CD14-positive monocyte (primary cell): ENCODE results near the gene DCDC2. TPM values are rescaled to one million over a fixed set of nuclear protein-coding genes. Genes with fewer than 3 reads are reported as not detected.

Source experiments
- DNase-seq, 3 donors: peaks; one replicate each; pipeline ENCODE4 v3.0.0-alpha.2; 2011 to 2022
- H2AFZ ChIP-seq: 2 replicates; pipeline ENCODE4 v1.6.0; 2012; ENCODE audit warnings: mild to moderate bottlenecking, low read depth, low read length, inconsistent platforms; ENCODE audit not compliant: insufficient read depth, poor library complexity, severe bottlenecking
- H3K27ac ChIP-seq, 2 donors: 1 replicate in 1 of 2; 2 replicates in 1 of 2; pipeline ENCODE4 v1.5.1; 2012 to 2013; ENCODE audit warnings: low read length in 2 of 2, control low read depth in 1 of 2, inconsistent platforms in 1 of 2, low read depth in 1 of 2, mild to moderate bottlenecking in 1 of 2
- H3K27me3 ChIP-seq, 2 donors: one replicate each; pipeline versions ENCODE4 v1.6.0 to v1.6.1; 2011 to 2013; ENCODE audit warnings: low read length in 2 of 2; ENCODE audit not compliant: control insufficient read depth in 2 of 2, insufficient read depth in 2 of 2
- H3K36me3 ChIP-seq, 2 donors: replicated peaks in 1 of 2; 1 replicate in 1 of 2; 2 replicates in 1 of 2; pipeline versions ENCODE4 v1.5.1 to v1.6.1; 2012 to 2013; ENCODE audit warnings: low read length in 2 of 2, control low read depth in 1 of 2, inconsistent platforms in 1 of 2, mild to moderate bottlenecking in 1 of 2; ENCODE audit not compliant: insufficient read depth in 2 of 2, control insufficient read depth in 1 of 2
- H3K4me1 ChIP-seq, 2 donors: 1 replicate in 1 of 2; 2 replicates in 1 of 2; pipeline versions ENCODE4 v1.5.1 to v1.6.1; 2012 to 2013; ENCODE audit warnings: low read length in 2 of 2, control low read depth in 1 of 2, inconsistent platforms in 1 of 2, mild to moderate bottlenecking in 1 of 2, moderate library complexity in 1 of 2; ENCODE audit not compliant: insufficient read depth in 2 of 2, control insufficient read depth in 1 of 2
- H3K4me2 ChIP-seq: replicated peaks from 2 replicates; pipeline ENCODE3; 2012; ENCODE audit warnings: low read length, moderate library complexity, mild to moderate bottlenecking; ENCODE audit not compliant: poor library complexity, severe bottlenecking; ENCODE audit errors: extremely low read depth
- H3K4me3 ChIP-seq, 3 experiments: fragments of 200-600 bp in 1 of 3; sonication (generic) in 1 of 3; replicated peaks in 1 of 3; 1 replicate in 2 of 3; 2 replicates in 1 of 3; pipeline ENCODE4 v1.5.1; 2011 to 2013; ENCODE audit warnings: low read length in 3 of 3, mild to moderate bottlenecking in 3 of 3, control low read depth in 2 of 3, low read depth in 2 of 3, inconsistent platforms in 1 of 3, moderate library complexity in 1 of 3
- H3K79me2 ChIP-seq: 2 replicates; pipeline ENCODE4 v1.6.0; 2012; ENCODE audit warnings: mild to moderate bottlenecking, control low read depth, inconsistent platforms, low read length, moderate library complexity; ENCODE audit not compliant: insufficient read depth
- H3K9ac ChIP-seq: 2 replicates; pipeline ENCODE4 v1.6.0; 2017; ENCODE audit warnings: low read length, mild to moderate bottlenecking; ENCODE audit not compliant: insufficient read depth, poor library complexity, severe bottlenecking
- H3K9me3 ChIP-seq, 2 donors: replicated peaks in 1 of 2; 1 replicate in 1 of 2; 2 replicates in 1 of 2; pipeline versions ENCODE4 v1.5.1 to v1.6.1; 2012 to 2013; ENCODE audit warnings: low read length in 2 of 2, control low read depth in 1 of 2; ENCODE audit not compliant: control insufficient read depth in 1 of 2, insufficient read depth in 1 of 2
- H4K20me1 ChIP-seq: 2 replicates; pipeline ENCODE4 v1.6.0; 2012; ENCODE audit warnings: mild to moderate bottlenecking, low read length, control low read depth, moderate library complexity; ENCODE audit not compliant: insufficient read depth
- H3K27ac Mint-ChIP-seq, 7 donors: one replicate each; pipeline ENCODE4 v1.8.0; 2020; ENCODE audit warnings: mild to moderate bottlenecking in 7 of 7, mixed read lengths in 7 of 7, moderate library complexity in 6 of 7, inconsistent platforms in 2 of 7
- H3K27me3 Mint-ChIP-seq, 3 donors: one replicate each; pipeline ENCODE4 v1.8.0; 2021 to 2022; ENCODE audit warnings: low read depth in 3 of 3, mild to moderate bottlenecking in 3 of 3, mixed read lengths in 3 of 3, moderate library complexity in 3 of 3, inconsistent platforms in 1 of 3
- H3K36me3 Mint-ChIP-seq, 2 donors: one replicate each; pipeline ENCODE4 v1.8.0; 2020; ENCODE audit warnings: mixed read lengths in 2 of 2, inconsistent platforms in 1 of 2, mild to moderate bottlenecking in 1 of 2
- H3K4me1 Mint-ChIP-seq: one replicate; pipeline ENCODE4 v1.8.0; 2020; ENCODE audit warnings: mild to moderate bottlenecking, mixed read lengths
- H3K4me3 Mint-ChIP-seq, 2 donors: one replicate each; pipeline ENCODE4 v1.8.0; 2020; ENCODE audit warnings: mild to moderate bottlenecking in 2 of 2, mixed read lengths in 2 of 2, moderate library complexity in 1 of 2
- H3K9me3 Mint-ChIP-seq, 7 donors: one replicate each; pipeline ENCODE4 v1.8.0; 2020 to 2022; ENCODE audit warnings: mixed read lengths in 7 of 7, mild to moderate bottlenecking in 6 of 7, moderate library complexity in 6 of 7, inconsistent platforms in 2 of 7
- CTCF ChIP-seq: fragments of 200-600 bp; IDR thresholded peaks from one replicate; pipeline ENCODE4 v1.8.0; 2022; ENCODE audit warnings: antibody characterized with exemption, mild to moderate bottlenecking
- WGBS: methylation state at CpG from one replicate; pipeline ENCODE4 v1.1.5; 2013; ENCODE audit warnings: missing lambda C conversion rate; ENCODE audit not compliant: insufficient coverage; 5-methylcytosine and 5-hydroxymethylcytosine counted together
- intact Hi-C, 2 donors: fragments of 100-400 bp; cut with micrococcal nuclease; formaldehyde crosslinking; loops; one replicate each; pipeline versions ENCODE4 v1.15.0 to v1.15.1; 2023
- polyA plus RNA-seq, 3 donors: library from polyadenylated mRNA; depleted of rRNA in 1 of 3; unstranded in 2 of 3; stranded (reverse) in 1 of 3; fragments of 300-500 nt in 2 of 3; fragments of >200 nt in 1 of 3; fragmentation: Illumina TruSeq in 2 of 3; gene quantifications; 1 replicate in 2 of 3; 2 replicates in 1 of 3; pipeline ENCODE4 v1.2.3, GENCODE V29; 2012 to 2021

The DCDC2 gene
- polyA plus RNA-seq, 3 donors: not detected

GRCh38 chr6:24149836-24150235 is 208.0 kb downstream of the DCDC2 start:
- peaks cover 0 to 4% of the 10 kb centered on the region in 2 donors for H3K9me3 ChIP-seq
- no peaks in the 10 kb centered on the region for H3K27me3 ChIP-seq
- no peak for TF ChIP-seq CTCF
- H3K4me3 ChIP-seq: no peak overlapping the region
- no peak for DNase-seq
- intact Hi-C loops: no loop called here
- 80% methylated on average over 1 of the region's 3 CpGs for WGBS
- Mint-ChIP-seq H3K27me3 (peaks cover 0 to 3% (median 1%) of the 10 kb centered on the region in 3 donors), H3K36me3 (no peaks in the 10 kb centered on the region), H3K4me3 (no peak overlapping the region), H3K4me1 (no peaks in the 10 kb centered on the region), H3K27ac (no peak overlapping the region), H3K9me3 (peaks cover 0 to 7% (median 4%) of the 10 kb centered on the region in 7 donors)
- no peak overlapping the region for H3K9ac ChIP-seq
- H4K20me1 ChIP-seq: no peaks in the 10 kb centered on the region
- no peaks in the 10 kb centered on the region for H3K36me3 ChIP-seq
- H3K27ac ChIP-seq: no peak overlapping the region
- H2AFZ ChIP-seq: no peak overlapping the region
- no peaks in the 10 kb centered on the region for H3K79me2 ChIP-seq
- no peaks in the 10 kb centered on the region for H3K4me1 ChIP-seq
- no peak overlapping the region for H3K4me2 ChIP-seq

GRCh38 chr6:24149296-24149695 is 208.6 kb downstream of the DCDC2 start:
- H3K27me3 ChIP-seq: no peaks in the 10 kb centered on the region
- H3K9me3 ChIP-seq: peaks cover 0 to 4% of the 10 kb centered on the region in 2 donors
- no peaks in the 10 kb centered on the region for H4K20me1 ChIP-seq
- intact Hi-C loops: no loop called here
- TF ChIP-seq CTCF: no peak
- no peak for DNase-seq
- Mint-ChIP-seq H3K4me3 (no peak overlapping the region), H3K9me3 (peaks cover 0 to 7% (median 4%) of the 10 kb centered on the region in 7 donors), H3K27ac (no peak overlapping the region), H3K27me3 (peaks cover 0 to 3% (median 1%) of the 10 kb centered on the region in 3 donors), H3K36me3 (no peaks in the 10 kb centered on the region), H3K4me1 (no peaks in the 10 kb centered on the region)
- no peaks in the 10 kb centered on the region for H3K4me1 ChIP-seq
- H3K4me3 ChIP-seq: no peak overlapping the region
- H2AFZ ChIP-seq: no peak overlapping the region
- H3K4me2 ChIP-seq: no peak overlapping the region
- no peak overlapping the region for H3K27ac ChIP-seq
- H3K9ac ChIP-seq: no peak overlapping the region
- no peaks in the 10 kb centered on the region for H3K36me3 ChIP-seq
- no peaks in the 10 kb centered on the region for H3K79me2 ChIP-seq
